Cerebellar cortex (tissue), 1 donor: Measurements from ENCODE around the gene CACNA2D1.

Experiments
- DNase-seq: peaks from one replicate; pipeline ENCODE4 v3.0.0-alpha.2; 2015; ENCODE audit warnings: low spot score

Gene CACNA2D1

DNA sequence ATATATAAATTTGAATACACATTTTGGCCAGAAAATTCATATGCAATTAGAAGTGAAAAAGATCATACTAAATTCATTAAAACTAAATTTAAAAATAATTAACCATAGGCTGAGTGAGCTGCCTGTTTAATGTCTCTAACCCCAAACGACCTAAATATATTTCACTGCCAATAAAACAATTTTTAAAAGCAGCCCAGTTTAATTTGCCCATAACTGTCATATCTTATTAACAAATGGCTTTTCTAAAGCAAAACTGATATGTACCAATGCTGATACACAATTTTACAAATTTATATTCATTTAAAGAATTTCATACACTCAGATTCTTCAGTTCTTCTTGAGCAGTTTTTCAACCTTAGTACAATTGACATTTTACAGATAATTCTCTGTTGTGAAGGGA is 99.9 kb downstream of the CACNA2D1 start:
- no peak for DNase-seq

DNA sequence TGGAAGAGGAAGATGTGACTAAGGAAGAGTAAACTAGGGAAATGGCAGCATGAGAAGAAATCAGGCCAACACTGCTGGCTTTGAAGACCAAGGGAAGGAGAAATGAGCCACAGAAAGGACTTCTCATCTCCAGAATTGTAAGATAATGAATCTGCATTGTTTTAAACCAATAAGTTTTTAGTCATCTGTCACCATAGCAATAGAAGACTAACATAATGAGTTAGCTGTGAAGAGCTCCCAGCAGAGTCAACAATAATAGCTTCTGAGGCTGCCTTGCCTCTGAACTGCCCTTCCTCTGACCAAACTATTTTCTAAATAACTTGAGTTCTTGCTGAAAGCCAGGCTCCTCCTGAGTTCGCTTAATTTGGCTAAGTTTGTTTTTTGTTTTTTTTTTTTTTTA is 103.6 kb downstream of the CACNA2D1 start:
- no peak for DNase-seq

DNA sequence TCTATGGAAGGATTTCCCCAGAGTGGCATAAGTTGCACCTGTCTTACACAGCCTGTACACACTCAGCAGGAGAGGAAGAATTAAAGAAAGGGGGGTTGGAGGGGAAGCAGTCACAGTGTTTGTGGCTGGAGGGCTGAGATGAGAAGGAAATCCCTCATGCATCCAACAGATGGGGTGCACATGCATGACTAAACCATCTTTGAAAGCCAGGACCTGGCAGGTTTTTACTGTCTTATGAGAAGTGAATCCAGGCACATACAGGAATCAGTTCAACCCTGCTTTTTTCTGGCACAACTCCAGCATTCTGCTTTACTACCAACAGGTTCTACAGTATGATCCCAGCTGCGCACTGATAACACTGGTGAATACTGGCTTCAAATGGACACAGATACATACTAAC is 107.7 kb downstream of the CACNA2D1 start:
- DNase-seq, result peak; percentile 97

DNA sequence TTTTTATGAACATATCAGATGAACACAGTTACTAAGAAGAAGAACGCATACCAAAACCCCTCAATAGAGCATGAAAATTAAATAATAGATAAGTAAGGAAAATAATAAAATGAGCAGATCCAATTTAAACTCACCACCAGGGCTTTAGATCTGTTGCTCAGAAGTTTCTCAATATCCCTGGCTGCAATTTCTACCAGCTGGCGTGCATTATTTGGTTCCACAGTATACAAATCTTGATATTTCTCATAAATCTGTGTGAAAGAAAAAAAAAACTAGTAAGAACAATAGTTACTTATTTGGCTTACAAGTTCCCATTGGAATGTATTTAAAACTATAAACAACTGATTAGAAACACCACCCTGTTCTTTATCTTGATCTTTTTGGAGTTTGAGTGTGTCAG is 108.6 kb downstream of the CACNA2D1 start:
- DNase-seq, result no peak

DNA sequence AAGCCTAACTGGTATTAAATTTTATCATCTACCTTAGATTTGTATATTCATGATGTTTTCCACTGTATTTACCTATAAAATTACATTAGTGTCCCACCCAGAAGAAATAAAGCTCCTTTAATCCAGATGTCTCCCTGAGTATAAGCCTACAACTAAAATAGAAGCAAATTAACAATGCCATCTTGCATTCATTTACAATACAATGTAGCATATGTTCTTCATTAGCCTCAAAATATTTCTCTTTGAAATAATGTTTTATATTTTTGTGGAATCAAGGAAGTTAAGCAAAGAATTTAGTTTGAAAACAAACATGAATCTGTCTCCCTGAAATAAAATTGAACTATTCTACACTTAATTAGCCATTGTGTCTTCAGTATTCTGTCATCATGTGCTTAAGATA is 112.3 kb downstream of the CACNA2D1 start:
- DNase-seq, result no peak

DNA sequence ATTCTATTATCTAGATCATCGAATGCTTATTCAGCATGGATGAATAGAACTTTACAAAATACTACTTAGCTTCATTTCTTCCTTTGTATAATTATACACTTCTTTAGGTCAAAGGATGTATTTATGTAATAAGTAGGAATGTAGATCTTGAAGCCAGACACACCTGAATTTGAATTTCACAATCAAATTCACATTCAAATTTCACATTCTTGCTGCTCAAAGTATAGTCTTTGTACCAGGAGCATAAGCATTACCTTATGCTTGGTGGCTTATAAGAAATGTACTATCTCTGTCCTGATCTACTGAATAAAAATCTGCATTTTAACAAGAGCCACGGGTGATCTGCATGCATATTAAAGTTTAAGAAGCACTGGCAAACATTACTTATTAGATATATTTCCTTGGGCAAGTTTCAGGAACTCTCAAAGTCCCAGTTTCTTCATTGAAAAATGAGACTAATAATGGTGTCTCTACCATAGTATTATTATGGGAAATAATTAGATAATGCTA is 112.8 kb downstream of the CACNA2D1 start:
- DNase-seq, result no peak

DNA sequence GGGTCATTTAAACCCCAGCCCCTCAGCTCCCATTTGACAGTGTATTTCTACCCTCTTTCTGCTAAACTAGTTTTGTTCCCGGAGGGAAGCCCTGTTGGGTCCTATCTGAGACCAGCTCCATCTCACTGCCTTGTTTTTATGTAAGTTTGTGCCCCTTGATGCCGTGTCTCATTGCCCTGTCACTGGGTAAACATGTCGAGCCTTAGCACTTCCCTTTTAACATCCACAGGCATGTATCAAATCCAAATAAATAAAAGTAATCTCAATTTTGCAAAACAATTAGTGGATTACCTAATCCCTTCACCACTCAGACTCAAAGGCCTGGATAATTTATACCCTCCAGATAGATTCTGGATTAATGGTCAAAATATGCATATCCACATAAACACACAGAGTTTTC is 115.7 kb downstream of the CACNA2D1 start:
- no peak for DNase-seq

DNA sequence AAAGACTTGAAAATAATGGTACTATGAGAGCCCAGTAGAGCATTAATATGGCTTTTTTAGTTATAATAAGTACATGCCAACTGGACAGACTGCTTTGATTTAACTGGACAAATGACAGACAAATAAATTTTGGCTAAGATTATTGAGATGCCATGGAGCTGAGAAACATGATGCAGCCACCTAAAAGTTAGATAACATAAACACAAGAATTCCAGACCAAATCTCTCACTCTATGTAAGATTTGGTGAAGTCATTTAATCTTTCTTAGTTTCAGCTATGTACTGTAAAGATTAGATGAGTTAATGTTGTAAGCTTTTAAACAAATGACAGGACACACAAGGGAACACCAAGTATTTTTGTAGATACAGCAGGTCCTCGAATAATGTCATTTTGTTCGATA is 118.2 kb downstream of the CACNA2D1 start:
- DNase-seq, result no peak

DNA sequence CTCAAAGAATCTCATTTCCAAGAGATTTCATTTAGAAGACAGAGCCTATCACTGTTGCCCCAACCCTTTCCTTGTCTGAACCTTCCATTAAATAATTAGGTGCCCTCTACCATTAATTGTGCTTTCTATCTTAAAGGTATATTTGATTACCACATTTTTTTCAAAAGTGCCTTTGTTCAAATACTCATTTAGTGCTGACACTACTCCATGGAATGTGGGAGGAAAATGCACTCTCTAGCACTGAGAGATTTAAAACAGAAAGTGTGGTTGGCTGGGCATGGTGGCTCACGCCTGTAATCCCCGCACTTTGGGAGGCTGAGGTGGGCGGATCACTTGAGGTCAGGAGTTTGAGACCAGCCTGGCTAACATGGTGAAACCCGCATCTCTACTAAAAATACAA is 119.8 kb downstream of the CACNA2D1 start:
- no peak for DNase-seq

DNA sequence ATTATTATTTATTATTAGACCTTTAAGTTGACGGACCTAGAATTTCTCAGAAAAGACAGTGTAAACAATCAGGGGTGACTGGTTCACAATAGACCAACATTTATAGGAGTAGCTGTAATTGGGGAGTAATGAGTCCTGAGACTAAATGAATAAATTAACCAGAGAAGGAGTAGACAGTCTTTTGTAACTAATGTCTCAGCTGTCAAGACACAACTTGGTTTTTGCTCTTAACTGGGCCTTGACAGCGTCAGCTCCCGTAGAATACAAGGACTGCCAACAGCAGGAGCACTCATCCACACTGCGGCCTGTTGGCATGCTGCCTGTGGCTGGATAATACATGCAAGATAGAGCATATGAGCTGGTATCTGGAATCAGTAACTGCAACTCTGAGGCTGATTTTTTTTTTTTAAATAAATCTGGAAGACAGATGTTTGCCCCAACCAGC is 123.9 kb downstream of the CACNA2D1 start:
- DNase-seq, result peak; percentile 86

DNA sequence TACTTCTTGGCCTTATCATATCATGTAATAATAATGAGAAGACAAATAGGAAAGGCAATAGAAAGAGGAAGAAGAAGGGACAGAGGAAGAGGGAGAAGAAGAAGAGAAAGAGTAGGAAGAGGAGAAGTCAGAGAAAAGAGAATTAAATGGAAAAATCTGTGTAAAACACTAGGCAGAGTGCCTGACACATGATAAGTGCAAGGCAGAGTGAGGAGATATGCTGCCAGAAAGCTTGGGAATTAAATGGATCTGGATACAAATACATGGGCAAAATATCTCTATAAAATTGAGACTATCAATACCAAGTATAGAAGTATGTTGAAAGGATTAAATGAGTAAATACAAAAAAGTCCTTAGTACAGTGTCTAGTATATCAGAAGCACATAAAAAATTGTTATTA is 124.8 kb downstream of the CACNA2D1 start:
- no peak for DNase-seq

DNA sequence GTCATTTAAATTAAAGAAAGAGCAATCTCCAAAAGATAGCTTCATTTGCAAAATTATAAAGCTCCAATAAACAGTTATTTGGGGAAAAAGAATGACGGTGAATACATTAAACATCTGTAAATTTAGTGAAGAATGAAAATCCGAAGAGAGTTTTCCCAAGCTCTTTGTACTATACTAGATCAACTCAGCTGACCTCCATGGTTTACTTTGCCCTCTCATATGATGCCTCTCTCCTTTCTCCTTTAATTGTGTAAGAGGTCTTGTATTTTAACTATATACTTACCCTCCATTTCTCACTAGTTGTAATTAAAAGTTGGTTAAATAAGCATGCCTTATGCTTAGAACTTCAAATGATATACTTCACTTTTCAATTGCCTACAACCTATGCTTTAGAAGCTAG is 125.8 kb downstream of the CACNA2D1 start:
- no peak for DNase-seq

DNA sequence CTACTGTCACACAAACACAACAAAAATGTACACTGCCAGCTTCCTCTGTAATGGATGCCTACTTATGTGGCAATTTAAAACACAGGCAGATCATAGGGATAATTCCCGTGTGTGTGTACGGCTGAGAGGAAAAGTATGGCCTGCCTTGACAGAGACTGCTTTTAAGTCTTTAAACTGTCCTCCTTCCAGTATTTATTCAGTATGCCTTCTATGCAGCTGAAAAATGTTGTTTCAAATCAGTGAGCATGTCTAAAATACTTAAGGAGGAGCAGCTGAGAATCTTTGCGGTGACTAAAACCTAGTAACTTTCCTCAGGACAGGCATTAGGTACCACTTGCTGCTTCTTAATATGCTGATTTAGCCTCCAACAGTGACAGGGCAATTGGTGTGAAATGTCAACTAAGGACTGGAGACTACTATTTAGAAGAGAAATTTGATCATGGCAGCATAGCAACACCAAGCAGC is 126.3 kb downstream of the CACNA2D1 start:
- DNase-seq, result no peak

DNA sequence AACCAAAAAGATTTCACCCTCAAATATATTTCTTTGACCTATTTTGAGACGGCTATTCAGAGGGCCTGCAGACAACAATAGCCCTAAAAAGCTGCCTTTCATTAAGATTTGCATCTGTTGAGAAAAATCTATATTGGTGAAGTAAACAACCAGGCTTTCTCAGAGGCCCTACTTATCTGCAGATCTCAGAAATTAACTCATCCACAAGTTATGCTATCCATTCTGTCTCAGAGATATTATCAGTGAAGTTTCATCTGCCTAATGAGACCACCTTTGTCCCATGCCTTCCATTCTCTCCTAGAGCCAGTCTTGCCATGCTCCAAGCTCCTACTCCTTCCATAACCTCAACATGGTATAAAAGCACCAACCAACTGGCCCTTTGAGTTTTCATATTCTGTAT is 130.3 kb downstream of the CACNA2D1 start:
- no peak for DNase-seq

DNA sequence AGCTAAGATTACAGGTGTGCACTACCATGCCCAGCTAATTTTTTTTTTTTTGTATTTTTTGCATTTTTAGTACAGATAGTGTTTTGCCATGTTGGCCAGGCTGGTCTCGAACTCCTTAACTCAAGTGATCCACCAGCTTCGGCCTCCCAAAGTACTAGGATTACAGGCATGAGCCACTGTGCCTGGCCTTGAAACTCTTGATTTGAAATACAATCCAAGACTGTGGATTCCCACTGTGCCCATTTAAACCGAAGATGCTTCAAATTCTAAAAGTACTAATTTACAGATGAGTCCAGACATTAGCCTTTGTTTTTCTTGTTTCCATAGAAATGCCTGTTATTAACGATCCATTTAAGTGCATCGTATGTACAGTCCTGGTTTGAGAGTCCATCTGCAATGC is 130.9 kb downstream of the CACNA2D1 start:
- DNase-seq, result no peak

DNA sequence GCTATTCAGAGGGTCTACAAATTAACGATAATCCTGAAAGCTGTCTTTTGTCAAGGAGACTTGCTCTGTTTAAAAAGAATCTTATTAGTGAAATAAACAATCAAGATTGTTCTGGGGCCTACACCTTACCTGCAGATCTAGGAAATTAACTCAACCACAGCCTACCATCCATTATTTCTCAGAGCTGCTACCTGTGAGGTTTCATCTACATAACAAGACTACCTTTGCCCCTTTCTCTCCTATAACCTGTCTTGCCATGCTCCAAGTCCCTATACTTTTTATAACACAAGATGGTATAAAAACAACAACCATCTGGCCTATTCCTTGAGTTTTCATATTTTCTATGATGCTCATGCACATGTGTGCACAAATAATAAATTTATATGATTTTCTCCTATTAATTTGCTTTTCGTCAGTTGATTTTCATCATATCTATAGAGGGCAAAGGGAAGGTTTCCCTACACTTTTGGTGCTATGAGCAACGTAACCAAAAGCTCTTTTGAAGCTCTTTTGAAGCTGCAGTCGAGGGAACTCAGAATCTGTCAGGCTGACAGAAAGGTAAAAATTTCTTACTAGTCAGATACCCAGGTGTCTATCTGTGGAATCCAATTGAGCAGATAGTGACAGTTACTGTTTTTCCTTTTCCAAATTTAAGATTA is 138.1 kb downstream of the CACNA2D1 start:
- no peak for DNase-seq

DNA sequence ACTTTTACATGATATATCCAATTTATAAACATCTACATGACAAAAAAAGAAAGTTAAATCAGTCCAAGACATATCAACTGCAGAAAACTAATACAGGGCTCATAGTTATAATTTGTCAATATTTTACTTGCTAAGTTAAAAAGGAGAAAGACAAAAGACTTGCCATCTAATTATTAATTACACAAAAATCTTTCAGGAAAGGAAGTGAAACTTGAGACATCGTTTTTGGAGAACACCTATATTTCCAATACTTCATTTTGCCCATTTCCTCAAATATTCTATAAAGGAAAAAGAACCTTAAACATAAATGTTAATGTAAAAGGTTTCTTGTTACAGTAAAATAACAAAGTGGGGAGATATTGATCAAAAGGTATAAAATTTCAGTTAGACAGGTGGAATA is 148.7 kb downstream of the CACNA2D1 start:
- DNase-seq, result no peak

DNA sequence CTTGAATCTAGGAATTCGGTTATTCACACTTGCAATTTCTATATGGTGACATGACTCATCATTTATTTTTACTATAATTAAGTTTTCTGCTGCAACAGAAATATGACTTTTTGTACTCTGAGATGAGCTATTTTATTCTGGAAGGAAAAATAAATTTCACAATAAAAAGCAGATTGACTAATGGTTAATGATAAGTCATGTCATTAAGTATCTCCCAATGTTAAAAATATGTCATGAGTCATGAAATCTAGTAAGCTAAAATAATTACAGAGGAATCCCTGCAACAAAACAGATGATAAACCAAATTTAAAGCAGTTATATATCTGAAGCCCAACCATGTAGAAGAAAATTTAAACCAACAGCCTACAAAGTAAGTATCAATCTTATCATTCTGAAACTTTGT is 149.2 kb downstream of the CACNA2D1 start:
- DNase-seq, result no peak

DNA sequence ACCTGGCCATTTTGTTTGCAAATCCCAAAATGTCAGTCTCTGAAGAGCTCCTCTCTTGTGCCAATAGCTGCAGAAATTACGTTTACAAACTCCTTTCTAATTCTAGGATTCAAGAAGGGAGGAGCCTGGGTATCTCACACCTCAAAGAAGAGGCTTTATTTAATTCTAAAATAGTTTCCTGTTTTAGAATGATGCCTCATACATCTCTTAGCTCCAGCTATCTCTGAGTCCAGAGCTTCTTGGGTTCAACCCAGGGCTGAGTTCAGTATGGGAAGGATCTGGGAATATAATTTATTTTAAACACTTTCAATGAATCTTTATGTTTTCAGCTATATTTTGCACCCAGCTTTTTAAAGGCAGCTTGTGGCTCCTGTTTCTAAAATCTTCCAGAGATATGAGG is 150.1 kb downstream of the CACNA2D1 start:
- no peak for DNase-seq

DNA sequence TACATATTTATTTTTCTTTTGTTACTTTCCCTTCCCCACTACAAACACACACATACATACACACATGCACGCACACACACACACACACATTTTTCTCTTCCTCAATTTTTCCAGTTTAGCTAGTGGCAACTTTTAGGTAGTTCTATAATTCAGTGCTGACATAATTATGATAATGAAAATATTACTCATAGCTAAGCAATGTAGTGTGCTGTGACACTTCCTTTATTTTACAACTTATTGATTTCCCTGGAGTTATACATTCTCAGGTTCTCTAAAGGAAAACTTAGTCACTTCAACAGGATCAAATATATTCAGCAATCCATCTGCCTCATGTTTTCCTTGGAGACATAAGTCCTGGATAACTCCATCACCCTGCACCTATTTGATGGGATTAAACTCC is 151.6 kb downstream of the CACNA2D1 start:
- no peak for DNase-seq

DNA sequence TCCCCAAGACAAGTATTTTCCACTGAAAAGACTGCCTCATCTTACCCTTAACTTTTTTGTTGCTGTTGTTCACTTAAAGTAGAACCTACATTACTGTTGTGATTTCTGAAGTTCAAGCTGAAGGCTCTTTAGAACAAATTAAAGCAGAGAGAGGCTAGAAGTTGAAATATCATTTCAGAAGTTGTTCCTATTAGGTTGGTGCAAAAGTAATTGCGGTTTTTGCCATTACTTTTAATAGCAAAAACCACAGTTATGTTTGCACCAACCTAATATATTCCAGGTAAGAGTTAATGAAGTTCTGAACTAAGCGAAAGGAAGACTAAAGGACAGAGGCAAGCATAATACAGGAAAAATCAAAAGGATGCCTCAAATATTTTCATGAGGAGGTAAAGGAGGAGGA is 153.7 kb downstream of the CACNA2D1 start:
- no peak for DNase-seq

DNA sequence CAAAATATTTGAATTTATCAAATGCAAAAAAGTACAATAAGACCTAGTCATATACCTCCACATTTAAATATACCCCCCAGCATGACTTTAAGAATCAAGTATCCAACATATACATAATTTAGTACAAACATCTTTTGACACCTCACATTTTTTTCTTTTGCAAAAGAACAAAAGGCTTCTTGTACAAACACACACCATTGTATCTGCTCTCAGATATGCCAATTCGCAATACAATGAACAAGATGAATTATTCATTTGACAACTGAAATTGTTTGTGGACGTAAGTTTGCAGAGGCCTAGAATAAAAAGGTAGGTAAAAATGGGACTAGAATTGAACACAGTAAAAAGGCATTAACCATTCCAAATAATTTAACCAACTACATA is 154.4 kb downstream of the CACNA2D1 start:
- DNase-seq, result no peak

DNA sequence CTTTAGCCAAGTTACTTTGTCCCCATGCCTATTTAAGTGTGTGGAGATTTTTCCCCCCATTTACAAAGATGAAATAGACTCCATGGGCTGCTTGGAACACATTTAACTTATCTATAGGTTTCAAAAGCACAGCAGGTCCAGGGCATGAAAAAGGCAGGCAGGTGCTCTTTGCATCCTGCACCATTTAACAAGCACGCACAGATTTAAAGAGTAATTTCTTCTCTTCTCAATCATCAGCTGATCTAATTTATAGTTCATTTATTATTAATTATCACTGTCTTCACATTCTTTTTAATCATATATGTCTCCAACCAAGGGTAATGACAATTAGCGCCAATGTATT is 156.8 kb downstream of the CACNA2D1 start:
- DNase-seq, result no peak

DNA sequence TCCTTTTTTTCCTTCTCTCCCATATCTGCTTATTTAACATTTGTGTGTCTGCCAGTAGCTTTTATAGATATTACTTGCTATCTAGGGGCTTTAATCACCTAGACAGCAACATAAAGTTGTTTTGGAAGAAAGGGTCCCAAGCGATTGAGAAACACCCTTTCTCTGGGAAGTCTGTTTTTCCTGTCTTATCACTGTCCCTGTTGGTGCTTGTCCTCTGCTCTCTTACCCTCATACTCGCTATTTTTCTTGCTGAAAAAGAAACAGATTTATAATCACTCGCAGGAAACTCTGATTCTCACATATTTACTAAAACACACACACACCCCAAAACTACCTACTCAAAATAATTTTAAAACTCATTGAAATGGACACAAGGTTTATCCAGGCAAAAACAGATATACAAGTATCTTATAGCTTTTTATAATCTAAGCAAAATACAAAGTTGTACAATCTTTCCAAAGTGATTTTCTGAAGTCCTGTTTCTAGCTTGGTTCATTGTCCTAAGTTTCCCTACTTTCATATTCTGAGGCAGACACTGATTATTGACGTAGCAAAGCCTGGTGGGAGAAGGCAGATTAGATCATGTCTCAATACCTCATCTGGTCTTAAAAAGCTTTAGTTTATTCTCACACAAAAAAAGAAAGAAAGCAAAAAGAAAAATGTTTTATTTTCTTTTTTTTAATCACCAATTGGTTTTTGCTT is 157.3 kb downstream of the CACNA2D1 start:
- no peak for DNase-seq
